Measurements from ENCODE around the gene KLHL30. TPM values are rescaled to one million over a fixed set of nuclear protein-coding genes. Genes with fewer than 3 reads are reported as not detected.
A peak's percentile ranks its signal among the peaks of the same experiment; 100 is the strongest.

Gene KLHL30
- total and polyA plus RNA-seq, 2 experiments from 2014 or later = 0.07 TPM; not detected in 1

DNA sequence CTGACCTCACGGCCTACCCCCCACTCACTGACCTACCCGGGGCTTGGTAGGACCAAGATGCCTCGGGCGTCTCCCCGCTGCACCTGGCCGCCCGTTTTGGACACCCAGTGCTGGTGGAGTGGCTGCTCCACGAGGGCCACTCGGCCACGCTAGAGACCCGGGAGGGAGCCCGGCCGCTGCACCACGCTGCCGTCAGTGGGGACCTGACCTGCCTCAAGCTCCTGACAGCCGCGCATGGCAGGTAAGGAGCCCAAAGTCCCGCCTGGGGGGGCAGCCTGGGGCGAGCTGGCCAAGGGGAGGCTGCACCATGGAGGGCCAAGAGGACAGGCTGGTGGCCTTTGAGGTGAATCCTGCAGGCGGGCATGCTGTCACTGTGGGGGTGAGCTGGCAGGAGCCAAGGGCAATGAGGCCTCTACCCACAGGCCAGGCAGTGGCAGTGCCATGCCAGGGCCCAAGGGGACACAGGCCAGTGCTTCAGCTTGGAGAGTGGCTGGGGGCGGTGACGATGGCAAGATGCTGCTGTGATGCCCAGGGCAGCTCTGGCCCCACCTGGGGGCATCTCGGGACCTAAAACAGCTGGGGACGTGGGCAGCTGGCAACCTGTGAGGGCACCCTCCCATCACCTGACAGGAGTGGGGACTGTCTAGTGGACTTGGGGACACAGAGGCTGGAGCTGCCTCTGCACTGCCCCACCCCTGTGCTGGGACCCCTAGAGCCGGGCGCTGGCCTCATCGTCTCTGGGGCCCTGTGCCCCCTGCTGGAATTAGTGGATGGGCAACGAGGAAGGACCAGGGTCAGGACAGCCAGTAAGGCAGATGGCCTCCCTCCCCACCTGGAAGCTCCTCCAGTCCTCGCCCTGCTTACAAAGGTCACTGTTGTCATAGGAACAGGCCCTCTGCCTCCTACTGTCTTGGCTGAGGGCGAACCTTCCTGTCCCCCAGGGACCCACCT lies 36.3 kb upstream of the KLHL30 start:
- Histone ChIP-seq H3K4me3 (no peak overlapping the region), H3K36me3 (ENCODE audit: insufficient read depth) (no peaks in the 10 kb centered on the region), H3F3A (replicated peaks; ENCODE audit: low read depth) (no peaks in the 10 kb centered on the region), H3K27ac (ENCODE audit: low read depth) (no peak overlapping the region), H2AFZ (no peak overlapping the region), H3K4me2 (no peak overlapping the region), H3K9me2 (ENCODE audit: insufficient read depth) (no peaks in the 10 kb centered on the region), H4K20me1 (replicated peaks; ENCODE audit: insufficient read depth) (no peaks in the 10 kb centered on the region), H3K4me1 (ENCODE audit: insufficient read depth) (peaks cover 6% of the 10 kb centered on the region), H3K79me2 (replicated peaks; ENCODE audit: insufficient read depth) (no peaks in the 10 kb centered on the region), H3K27me3 (ENCODE audit: insufficient read depth) (no peaks in the 10 kb centered on the region)
- no peak overlapping the region for H3K4me3 Mint-ChIP-seq
- no peak overlapping the region for H3K27ac Mint-ChIP-seq
- DNase-seq (ENCODE audit: low spot score) = no peak
- no peak for ATAC-seq
- H3K4me1 Mint-ChIP-seq = peaks cover 25% of the 10 kb centered on the region
- TF ChIP-seq STAT1 (IDR thresholded peaks at IDR 0.05; ENCODE audit: unreplicated experiment) (no peak), CTCF (conservative IDR thresholded peaks at IDR 0.05; ENCODE audit: low read depth in 2 of 2) (0 out of 4 replicates have a peak, but pooled peaks of 1 of the 2 experiments have one; percentile 15)
- H3K36me3 Mint-ChIP-seq (ENCODE audit: low read depth) = peaks cover 6% of the 10 kb centered on the region
- peaks cover 31% of the 10 kb centered on the region for H3K27me3 Mint-ChIP-seq (ENCODE audit: insufficient read depth, low read depth, poor library complexity)
- no peaks in the 10 kb centered on the region for H3K9me3 Mint-ChIP-seq

GRCh38 chr2:238102865-238103264 lies 35.6 kb upstream of the KLHL30 start:
- no peak overlapping the region for H3K4me2 ChIP-seq
- H3K4me3 ChIP-seq = no peak overlapping the region
- H3K4me1 ChIP-seq (ENCODE audit: insufficient read depth) = peaks cover 9% of the 10 kb centered on the region
- H3K79me2 ChIP-seq (replicated peaks; ENCODE audit: insufficient read depth) = no peaks in the 10 kb centered on the region
- DNase-seq (ENCODE audit: low spot score) (no peak), ATAC-seq (no peak)
- H4K20me1 ChIP-seq (replicated peaks; ENCODE audit: insufficient read depth) = no peaks in the 10 kb centered on the region
- Mint-ChIP-seq H3K4me3 (no peak overlapping the region), H3K27ac (no peak overlapping the region), H3K27me3 (ENCODE audit: insufficient read depth, low read depth, poor library complexity) (peaks cover 24% of the 10 kb centered on the region), H3K36me3 (ENCODE audit: low read depth) (peaks cover under 1% of the 10 kb centered on the region), H3K4me1 (peaks cover 25% of the 10 kb centered on the region), H3K9me3 (no peaks in the 10 kb centered on the region)
- no peaks in the 10 kb centered on the region for H3F3A ChIP-seq (replicated peaks; ENCODE audit: low read depth)
- no peak overlapping the region for H2AFZ ChIP-seq
- no peak overlapping the region for H3K27ac ChIP-seq (ENCODE audit: low read depth)
- no peaks in the 10 kb centered on the region for H3K27me3 ChIP-seq (ENCODE audit: insufficient read depth)
- H3K36me3 ChIP-seq (ENCODE audit: insufficient read depth) = no peaks in the 10 kb centered on the region
- H3K9me2 ChIP-seq (ENCODE audit: insufficient read depth) = no peaks in the 10 kb centered on the region
- TF ChIP-seq EZH2phosphoT487 (IDR thresholded peaks at IDR 0.05; ENCODE audit: unreplicated experiment) = no peak
- TF ChIP-seq, protein P1, sequence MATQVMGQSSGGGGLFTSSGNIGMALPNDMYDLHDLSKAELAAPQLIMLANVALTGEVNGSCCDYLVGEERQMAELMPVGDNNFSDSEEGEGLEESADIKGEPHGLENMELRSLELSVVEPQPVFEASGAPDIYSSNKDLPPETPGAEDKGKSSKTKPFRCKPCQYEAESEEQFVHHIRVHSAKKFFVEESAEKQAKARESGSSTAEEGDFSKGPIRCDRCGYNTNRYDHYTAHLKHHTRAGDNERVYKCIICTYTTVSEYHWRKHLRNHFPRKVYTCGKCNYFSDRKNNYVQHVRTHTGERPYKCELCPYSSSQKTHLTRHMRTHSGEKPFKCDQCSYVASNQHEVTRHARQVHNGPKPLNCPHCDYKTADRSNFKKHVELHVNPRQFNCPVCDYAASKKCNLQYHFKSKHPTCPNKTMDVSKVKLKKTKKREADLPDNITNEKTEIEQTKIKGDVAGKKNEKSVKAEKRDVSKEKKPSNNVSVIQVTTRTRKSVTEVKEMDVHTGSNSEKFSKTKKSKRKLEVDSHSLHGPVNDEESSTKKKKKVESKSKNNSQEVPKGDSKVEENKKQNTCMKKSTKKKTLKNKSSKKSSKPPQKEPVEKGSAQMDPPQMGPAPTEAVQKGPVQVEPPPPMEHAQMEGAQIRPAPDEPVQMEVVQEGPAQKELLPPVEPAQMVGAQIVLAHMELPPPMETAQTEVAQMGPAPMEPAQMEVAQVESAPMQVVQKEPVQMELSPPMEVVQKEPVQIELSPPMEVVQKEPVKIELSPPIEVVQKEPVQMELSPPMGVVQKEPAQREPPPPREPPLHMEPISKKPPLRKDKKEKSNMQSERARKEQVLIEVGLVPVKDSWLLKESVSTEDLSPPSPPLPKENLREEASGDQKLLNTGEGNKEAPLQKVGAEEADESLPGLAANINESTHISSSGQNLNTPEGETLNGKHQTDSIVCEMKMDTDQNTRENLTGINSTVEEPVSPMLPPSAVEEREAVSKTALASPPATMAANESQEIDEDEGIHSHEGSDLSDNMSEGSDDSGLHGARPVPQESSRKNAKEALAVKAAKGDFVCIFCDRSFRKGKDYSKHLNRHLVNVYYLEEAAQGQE (IDR thresholded peaks at IDR 0.05; ENCODE audit: unreplicated experiment) = no peak
- TF ChIP-seq CTCF (conservative IDR thresholded peaks at IDR 0.05; ENCODE audit: low read depth in 2 of 2) = no peak
- TF ChIP-seq ZNF331 (CRISPR knock-in tag; IDR thresholded peaks at IDR 0.05; ENCODE audit: low read depth) = no peak
- TF ChIP-seq POLR2AphosphoS5 (IDR thresholded peaks at IDR 0.05; ENCODE audit: low read depth) = no peak
- no peak for TF ChIP-seq NANOG (IDR thresholded peaks at IDR 0.05; ENCODE audit: borderline replicate concordance)
- TF ChIP-seq JUNB (IDR thresholded peaks at IDR 0.05; ENCODE audit: unreplicated experiment) = no peak
